NCI-H526 (cell line): Measurements from ENCODE around the gene ITGA5.

Experiments used
- DNase-seq, 2 experiments: peaks; one replicate each; lab custom pipeline; 2025; lab: John Stamatoyannopoulos, UW

ITGA5 gene

DNA sequence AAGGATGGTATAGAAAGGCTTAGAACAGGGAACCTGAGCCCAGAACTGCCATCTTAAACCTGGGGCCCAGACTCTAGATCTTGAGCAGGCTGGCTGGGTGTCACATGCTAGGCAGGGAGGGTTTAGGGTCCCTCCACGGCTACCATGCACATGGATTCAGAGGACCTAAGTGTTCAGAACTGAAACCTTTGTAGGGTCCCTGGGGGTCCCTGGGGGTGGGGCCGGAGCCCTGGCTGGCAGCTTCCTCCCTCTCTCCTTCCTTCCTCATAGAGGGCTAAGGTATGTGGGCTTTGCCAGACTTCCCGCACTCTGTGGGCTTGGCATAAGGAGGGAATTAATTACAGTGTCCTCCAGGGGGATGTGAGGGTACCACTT is 29.9 kb downstream of the ITGA5 start:
- DNase-seq = no peak

DNA sequence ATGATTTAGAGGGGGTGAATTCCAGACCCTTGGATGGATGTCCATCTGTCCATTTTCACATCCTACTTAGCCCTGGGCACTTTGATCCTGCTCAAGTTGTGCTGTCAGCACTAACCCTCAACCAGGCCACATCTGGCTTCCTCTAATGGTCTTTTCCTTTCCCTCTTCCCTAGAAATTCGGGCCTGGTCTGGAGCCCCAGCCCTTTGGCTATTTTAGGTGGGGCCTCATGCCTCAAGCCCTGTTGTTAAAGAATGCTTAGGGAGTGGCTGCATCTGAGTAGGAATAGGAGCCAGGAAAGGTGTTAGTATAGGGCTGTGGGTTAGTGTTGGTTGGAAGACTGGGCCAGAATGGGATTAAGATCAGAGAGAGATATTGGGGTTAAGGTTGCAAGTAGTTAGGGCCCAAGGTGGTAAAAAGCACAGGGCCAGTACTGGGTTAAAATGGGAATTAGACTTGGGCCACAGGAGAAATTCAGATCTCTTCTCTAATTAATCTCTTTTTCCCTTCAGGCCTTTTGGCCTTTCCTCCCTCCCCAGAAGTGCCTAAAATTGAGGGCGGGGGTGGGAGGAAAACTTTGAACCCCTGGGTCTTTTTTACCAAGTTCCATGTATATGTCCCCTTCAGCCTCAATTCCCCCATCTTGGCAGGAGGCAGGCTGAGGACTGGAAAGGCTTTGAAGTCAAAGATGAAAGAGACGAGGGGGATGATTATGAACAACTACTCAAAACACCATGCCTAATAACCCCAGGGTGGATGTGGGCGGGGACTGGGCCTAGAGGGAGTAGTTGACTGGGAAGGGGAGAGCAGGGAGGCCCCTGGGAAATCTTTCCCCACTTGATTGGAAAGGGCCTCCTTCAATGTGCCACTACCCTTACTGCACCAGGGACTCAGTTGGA is 30.6 kb downstream of the ITGA5 start:
- no peak for DNase-seq

DNA sequence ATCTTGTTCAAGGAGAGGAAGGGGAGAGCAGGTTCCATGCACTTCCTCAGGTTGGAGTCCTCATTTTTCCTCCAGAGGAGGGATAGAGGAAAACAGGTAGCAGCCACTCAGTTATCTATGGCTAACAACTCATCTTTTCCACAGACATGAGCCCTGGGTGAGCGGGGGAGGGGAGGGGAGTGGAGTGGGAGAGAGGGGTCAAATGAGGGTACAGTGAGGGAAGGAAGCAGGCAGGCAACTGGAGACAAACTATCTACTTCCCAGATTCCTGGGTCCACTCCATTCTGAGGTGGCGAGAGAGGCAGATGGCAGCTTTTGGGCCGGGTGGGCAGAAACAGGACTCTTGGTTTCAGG is 32.0 kb downstream of the ITGA5 start:
- DNase-seq = no peak

DNA sequence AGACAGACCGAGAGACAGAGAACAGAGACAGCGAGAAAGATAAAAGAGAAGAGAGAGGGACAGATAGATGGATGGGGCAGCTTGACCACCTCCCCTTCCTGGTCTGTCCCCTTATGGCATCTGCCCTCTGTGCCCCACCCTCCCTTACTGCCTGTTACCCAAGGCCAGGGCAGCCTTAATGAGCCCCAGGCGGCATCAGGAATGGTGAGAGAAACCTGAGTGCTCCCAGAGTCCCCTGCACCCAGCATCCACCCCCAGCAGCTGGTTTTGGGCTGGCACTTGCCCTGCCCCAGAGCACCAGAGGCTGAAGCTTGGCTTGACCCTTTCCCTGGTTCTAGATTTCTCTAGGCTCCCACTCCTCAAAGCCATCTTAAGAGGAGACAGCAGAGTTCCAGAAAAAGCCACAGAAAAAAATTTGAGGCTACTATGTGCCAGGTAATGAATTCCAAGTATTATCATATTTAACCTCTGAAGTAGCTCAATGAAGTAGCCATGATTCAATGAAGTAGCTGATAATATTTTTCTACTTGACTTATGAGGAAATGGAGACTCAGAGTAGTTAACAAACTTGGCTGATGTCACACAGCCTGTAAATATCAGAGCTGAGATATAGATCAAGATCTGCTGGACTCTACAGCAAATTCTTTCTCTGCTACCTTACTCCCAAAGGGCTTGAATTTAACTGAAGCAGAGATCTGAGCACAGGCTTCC is 32.5 kb downstream of the ITGA5 start:
- DNase-seq = no peak

DNA sequence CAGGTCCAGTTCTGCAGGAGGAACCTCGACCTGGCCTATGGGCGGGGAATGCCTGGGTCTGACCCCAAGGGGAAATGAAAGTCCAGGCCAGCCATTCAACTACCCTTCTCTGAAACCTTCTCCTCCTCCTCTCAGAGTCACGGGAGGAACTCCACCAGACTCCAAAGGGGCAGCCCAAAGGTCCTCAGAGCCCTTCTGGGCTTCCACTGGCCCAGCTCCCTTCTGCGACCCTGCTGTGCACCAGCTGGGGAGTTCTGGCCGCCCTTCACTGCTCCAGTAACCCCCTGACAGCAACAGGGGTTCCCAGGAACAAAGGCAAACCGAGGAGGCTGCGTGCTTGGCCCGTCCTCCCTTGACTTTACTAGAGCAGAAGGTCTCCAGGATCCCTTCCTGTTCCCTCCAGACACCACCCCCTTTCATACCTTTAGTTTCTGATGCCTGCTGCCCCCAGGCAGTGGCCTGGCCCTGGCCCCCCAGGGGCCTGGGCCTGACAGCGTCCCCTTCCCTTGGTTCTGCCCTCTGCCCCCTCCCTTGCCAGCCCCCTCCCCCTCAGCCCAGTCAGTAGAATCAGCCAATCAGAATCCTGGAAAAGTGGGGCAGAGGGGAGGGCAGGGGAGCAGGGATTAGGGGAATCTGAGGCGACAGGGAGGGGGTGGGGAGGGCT is 33.7 kb downstream of the ITGA5 start:
- DNase-seq = no peak

DNA sequence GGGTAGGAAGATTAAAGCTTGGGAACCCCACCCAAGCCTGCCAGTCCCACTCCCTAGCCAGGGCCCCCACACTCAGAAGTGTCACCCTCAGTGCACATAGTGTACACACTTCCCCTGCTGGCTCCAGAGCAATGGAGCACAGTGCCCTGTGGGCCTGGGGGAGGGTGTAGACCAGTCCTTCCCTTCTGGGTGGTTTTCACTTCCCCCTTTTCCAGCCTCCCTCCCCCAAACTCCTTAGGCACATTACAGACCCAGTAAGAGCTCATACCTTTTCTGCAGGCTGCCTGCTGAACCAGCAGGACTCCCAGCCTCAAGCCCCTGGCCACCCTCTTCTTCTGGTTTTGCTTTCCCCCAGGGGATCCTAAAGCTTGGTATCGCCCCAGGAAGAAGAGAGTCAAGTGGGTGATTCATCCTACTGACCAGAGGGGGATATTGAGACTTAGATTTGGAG is 34.5 kb downstream of the ITGA5 start, which contains the start of gene ZNF385A:
Gene ZNF385A (minus strand): TSS at position 143 of the 451 bp plus-strand sequence. CDS start 219 bp downstream, outside the sequence.
- DNase-seq = no peak

DNA sequence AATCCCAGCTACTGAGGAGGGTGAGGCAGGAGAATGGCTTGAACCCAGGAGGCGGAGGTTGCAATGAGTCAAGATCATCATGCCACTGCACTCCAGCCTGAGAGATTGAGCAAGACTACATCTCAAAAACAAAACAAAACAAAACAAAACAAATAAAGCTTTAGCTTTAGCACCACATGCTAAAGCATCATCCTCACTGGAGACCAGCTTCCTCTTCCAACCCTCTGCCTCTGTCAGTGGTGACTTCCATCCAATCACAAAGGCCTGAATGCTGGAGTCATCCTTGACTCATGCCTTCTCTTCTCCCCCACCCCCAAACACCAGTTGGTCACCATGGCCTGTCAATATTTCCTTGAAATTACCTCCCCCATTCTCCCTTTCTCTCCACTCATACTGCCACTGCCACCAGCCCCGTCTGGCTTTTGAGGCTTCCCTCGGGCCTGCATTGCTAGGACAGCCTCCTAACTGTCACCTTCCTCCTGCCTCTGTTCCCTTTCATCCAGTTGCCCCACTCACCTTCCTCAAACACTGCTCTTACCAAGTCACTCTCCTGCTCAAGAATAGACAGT is 35.9 kb downstream of the ITGA5 start:
- no peak for DNase-seq

DNA sequence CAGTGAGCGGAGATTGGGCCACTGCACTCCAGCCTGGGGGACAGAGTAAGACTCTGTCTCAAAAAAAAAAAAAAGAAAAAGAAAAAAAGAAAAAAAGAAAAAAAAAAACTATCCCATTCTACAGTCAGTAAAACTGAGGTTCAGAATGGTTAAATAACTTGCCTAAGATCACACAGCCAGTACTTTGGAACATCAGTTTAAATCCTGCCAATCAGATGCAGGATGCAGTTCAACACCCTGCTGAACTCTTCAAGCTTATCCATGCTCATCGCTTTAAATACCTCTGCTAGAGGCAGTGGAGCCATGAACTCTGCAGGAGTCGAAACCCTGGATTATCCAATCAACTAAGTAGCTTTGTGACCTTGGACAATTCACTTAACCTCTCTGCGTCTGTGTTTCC is 37.9 kb downstream of the ITGA5 start:
- no peak for DNase-seq

DNA sequence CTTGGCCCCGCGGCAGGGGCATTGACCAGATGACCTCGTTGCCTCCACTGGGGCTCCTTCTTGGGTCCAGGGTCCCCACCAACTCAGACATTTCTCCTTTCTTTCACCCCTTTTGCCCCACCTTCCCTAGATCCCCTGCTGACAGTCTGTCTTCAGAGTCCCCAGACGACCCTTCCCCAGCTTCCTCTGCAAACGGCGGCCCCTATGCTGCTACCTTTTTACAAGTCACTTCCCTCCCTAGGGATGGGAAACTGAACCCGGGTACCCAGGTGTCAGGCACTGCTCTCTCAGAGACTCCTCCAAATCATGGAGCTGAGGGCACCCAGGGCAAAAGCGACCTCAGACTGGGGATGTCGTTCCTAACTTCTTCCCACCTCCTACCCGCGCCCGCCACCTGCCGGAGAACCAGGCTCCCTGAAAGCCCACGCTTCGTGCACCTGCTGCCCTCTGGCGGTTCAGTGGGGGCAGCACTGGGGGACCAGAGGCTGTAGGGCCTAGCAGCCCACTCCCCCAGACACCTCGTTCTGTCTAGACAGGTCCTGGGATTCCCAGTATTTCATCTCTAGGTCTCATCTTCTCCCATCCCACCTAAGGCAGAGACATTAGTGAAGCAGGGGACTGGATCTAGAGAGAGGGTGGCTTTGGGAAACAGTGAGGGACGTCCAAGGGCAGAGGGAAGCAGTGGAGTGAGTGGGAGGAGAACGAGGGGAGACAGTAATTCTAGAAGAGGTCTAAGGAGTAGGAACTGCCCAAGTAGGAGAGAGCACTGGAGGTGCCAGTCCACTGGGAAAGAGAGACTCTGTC is 39.5 kb downstream of the ITGA5 start:
- peak; percentile 83 to 95 for DNase-seq

DNA sequence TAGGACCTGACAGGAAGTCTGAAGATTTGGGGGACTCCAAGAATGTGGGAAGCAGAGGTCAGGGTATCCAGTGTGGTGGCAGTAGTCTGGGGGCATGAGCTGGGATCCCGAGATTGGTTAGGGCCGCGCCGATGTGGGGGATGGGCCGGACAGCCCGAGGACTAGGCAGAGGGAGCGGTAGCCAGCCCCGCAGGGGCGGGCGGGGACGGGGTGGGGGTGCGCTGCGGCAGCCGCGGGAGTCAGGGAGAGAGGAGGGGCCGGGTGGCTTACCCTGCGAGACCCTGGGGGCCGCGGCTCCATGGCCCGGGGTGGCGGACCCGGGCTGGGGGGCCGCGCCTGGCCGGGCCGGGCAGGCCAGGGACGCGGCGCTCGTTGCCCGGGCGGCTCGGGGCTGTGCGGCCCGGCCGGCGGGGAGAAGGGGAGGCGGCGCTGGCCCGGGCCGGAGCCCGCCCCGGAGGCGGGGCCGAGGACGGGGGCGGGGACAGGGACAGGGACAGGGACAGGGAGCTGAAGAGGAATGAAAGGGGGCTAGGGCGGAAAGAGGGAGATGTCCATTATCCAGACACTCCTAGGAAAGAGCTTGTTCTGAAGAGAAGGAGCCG is 40.2 kb downstream of the ITGA5 start:
- peak in 1 of 2 experiments; percentile 77 for DNase-seq

DNA sequence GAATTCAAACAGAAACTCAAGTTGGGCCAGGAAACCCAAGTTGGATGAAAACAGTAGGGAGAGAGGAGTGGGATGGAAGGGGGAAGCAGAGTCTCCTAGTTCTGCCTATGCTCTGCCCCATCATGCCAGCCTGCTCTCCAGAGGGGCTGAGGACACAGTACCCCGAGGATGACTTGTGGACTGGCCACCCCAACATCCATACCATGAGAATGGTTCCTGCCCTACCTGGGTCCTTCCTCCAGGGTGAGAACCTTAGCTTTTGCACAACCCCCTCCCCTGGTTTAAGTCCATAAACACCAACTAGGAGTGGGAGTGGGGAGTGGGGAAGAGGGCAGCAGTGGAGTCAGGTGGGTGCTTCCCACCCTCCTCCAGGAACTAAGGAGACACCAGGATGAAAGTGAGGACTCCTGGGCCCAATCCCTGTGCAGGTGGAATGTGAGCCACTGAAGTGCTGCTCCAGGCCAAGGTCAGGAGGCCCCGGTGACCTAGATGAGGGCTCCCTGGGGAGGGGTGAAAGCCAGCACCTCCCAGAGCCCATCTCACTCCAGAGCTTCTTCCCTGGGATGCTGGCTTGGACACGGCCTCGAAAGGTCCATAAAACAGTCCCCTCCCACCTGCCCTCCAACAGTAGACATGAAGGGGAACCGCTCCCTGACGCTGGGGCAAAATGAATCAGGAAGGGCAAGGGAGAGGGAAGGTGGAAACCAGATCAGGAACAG is 41.1 kb downstream of the ITGA5 start:
- no peak for DNase-seq

DNA sequence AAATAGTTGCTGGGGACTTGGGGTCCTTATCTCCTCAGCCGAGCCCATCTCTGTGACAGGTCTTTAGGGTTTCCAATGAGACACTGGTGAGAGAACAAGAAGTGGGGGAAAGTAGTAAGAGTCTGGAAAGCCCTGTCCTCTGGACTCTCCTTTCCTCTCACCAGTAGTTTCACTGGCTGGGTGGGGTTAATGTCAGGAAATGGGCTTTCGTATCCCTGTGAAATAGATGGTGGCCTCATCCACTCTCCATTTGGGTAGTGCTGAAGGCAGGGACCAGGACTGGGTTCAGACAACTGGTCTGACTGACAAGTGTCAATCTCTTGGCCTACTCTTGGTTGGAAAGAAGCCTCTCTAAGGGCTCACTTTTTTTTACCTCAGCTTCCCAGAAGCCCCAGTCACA is 42.1 kb downstream of the ITGA5 start:
- no peak for DNase-seq

DNA sequence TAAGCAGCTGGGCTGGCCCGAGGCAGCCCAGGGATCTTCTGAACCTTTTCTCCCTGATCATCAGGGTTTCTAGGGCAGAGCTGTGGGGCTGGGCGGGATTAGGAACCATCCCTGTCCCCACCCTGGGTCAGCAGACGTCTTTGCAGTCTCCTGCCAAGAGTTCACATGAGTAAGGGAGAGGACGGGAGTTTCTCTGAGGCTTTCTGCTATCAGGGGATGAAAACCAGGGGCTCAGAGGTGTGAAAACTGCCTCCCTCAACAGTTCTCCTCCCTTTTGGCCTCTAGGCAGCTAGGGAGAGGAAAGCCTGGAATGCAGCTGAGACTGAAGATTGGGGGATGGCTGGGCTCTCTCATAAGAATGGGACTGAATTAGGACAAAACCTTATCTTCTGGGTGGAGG is 42.5 kb downstream of the ITGA5 start:
- DNase-seq = no peak

DNA sequence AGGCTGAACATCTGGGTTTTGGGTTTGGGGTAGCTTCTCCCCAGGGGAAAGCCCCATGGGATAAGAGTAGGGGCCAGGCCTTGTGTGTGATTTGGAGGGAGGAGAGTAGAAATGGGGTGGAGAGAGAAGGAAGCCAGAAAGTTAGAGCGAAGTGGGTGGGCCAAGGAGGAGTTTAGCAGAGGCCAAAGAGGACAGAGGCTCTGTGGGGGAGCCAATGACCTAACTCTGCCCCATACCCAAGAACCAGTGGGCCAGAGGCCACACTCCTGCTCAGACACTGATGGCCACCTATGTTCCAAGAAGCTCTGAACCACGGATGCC is 43.8 kb downstream of the ITGA5 start:
- no peak for DNase-seq

DNA sequence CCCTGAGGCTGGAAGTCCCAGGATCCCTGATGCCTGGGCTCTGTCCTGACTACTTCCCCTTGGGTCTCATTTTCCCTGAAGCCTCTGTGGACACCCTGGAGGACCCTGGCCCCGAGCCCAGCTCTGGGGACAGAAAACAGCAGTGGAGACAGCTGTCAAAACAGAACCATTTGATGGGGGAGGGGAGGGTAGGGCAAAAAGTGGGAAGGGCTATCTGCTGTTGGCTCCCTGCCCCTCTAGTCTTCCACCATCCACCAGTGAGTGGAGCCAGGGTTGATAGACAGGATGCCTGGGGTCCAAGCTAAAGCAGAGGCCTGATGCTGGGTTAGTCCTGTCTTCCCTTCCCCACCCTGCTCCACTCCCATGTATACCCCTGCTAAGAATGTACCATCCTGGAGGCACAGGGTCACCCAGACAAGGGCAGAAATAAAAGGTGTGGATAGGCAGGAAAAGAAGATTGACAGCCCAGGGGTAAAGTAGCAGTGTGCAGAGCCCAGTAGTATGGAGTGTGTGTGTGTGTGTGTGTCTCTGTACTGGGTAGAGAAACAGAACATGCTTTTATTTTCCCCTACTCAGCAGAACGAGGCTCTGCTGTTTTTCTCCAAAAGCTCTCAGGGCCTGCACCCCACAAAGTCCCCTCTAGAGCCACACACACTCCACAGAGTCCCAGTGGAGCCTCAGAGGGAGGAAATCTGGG is 44.4 kb downstream of the ITGA5 start:
- DNase-seq = no peak

DNA sequence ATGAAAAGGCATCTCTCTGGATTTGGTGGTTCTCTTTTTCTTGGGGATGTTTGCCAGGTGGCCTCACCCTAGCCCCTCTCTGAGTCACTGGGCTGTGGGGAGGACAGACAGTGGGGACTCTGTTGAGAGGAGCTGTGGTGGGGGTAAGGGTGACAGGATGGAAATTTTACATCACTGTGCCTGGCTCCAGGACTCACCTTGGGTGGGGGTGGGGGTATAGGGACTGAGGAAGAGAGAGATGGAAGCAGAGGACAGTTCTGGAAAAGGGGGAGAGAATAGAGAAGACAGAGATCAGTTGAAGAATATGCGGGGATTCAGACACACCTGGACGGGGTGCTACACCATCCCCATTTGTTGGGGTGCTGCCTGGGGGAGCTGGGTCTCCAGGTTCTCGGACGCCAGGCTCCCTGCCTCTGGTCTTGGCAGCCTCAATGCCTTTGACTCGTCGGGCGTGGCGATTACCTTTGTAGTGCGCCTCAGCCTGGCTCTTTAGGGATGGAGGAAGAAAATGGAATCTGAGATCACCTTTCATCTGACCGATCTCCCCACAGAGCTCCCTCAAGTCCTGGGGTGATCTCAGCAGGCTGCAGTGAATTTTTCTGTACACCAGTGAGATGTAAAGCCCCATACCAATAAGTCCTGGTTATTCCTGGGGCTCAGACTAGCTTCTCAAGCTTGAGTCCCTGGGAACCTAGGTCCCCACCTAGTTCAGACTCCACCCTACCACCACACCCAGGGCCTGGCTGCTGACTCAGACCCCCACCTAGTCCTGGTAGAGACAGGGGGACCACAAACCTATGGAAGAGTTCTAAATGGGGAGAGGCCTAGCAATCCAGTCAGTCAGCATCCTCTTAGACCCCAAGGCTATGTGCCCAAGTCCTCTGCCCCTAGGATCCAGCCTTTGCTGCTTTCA is 45.2 kb downstream of the ITGA5 start:
- no peak for DNase-seq

DNA sequence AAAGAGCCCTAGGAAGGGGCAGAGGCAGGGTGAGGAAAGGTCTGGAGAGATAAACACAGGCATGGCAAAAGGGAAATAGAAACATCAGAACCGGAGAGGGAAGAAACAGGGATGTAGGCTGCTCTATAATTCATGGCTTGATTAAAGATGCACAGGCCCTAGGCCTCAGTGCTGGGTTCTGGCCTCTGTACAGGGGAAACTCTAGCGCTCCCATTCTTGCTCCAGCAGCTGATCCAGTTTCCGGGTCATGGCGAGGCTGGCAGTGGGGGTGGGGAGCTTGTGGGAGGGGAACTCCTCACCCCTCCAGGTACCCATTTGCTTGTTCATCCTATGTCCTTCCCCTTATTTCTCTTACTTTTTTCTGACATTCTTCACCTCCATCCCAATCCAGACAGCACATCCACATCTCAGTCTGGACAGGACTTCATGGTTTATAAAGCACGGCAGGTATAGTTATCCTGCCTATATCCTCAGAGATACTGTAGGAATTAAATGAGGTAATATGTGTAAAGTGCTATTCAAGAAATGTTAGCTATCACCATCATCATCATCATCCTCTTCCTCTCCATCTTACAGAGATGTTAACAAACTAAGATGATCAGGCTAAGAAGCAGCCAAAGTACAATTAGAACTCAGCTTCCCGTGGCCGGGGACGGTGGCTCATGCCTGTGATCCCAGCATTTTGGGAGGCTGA is 46.8 kb downstream of the ITGA5 start:
- DNase-seq = no peak
